ENCODE results near the gene RHOH. TPM values are rescaled to one million over a fixed set of nuclear protein-coding genes. Genes with fewer than 3 reads are reported as not detected.

Gene RHOH
- total RNA-seq, 2 donors from 2014 or later = 1.6 to 2.6 TPM

- H3K9me3 ChIP-seq = no peaks in the 10 kb centered on the region
- no peak overlapping the region for H3K4me3 ChIP-seq
- H3K36me3 ChIP-seq = no peaks in the 10 kb centered on the region
- H3K27ac ChIP-seq = no peak overlapping the region
- TF ChIP-seq CTCF (IDR thresholded peaks at IDR 0.05) = no peak
- no peaks in the 10 kb centered on the region for H3K27me3 ChIP-seq
- no peak overlapping the region for H3K9ac ChIP-seq (ENCODE audit: low read depth in 2 of 2, low read length in 2 of 2)
- no peaks in the 10 kb centered on the region for H3K4me1 ChIP-seq
- no peak for DNase-seq
- intact Hi-C loops (cut with DNase I) = no loop called here
Measured at GRCh38 chr4:40246938-40247337, 50.1 kb downstream of the RHOH start.

GRCh38 chr4:40247350-40247749 is 50.5 kb downstream of the RHOH start:
- Histone ChIP-seq H3K4me3 (no peak overlapping the region), H3K9me3 (no peaks in the 10 kb centered on the region), H3K27me3 (no peaks in the 10 kb centered on the region), H3K4me1 (no peaks in the 10 kb centered on the region), H3K27ac (no peak overlapping the region), H3K9ac (ENCODE audit: low read depth in 2 of 2, low read length in 2 of 2) (no peak overlapping the region), H3K36me3 (no peaks in the 10 kb centered on the region)
- TF ChIP-seq CTCF (IDR thresholded peaks at IDR 0.05) = no peak
- DNase-seq = no peak
- intact Hi-C loops (cut with DNase I) = no loop called here

GRCh38 chr4:40251366-40251765 is 54.5 kb downstream of the RHOH start:
- Histone ChIP-seq H3K9me3 (no peaks in the 10 kb centered on the region), H3K36me3 (no peaks in the 10 kb centered on the region), H3K27me3 (no peaks in the 10 kb centered on the region), H3K4me1 (no peaks in the 10 kb centered on the region), H3K9ac (ENCODE audit: low read depth in 2 of 2, low read length in 2 of 2) (no peak overlapping the region), H3K27ac (no peak overlapping the region), H3K4me3 (no peak overlapping the region)
- no peak for TF ChIP-seq CTCF (IDR thresholded peaks at IDR 0.05)
- intact Hi-C loops (cut with DNase I) = no loop called here
- DNase-seq = no peak

GRCh38 chr4:40253906-40254305 is 57.1 kb downstream of the RHOH start:
- no peak overlapping the region for H3K9ac ChIP-seq (ENCODE audit: low read depth in 2 of 2, low read length in 2 of 2)
- DNase-seq = no peak
- TF ChIP-seq CTCF (IDR thresholded peaks at IDR 0.05) = no peak
- H3K4me1 ChIP-seq = no peaks in the 10 kb centered on the region
- H3K4me3 ChIP-seq = no peak overlapping the region
- H3K27me3 ChIP-seq = no peaks in the 10 kb centered on the region
- intact Hi-C loops (cut with DNase I) = no loop called here
- no peaks in the 10 kb centered on the region for H3K36me3 ChIP-seq
- H3K27ac ChIP-seq = no peak overlapping the region
- H3K9me3 ChIP-seq = no peaks in the 10 kb centered on the region

- intact Hi-C loops (cut with DNase I) = no loop called here
- Histone ChIP-seq H3K4me3 (no peak overlapping the region), H3K9me3 (no peaks in the 10 kb centered on the region), H3K27me3 (no peaks in the 10 kb centered on the region), H3K27ac (no peak overlapping the region), H3K36me3 (no peaks in the 10 kb centered on the region), H3K9ac (ENCODE audit: low read depth in 2 of 2, low read length in 2 of 2) (no peak overlapping the region), H3K4me1 (no peaks in the 10 kb centered on the region)
- no peak for TF ChIP-seq CTCF (IDR thresholded peaks at IDR 0.05)
- no peak for DNase-seq
Measured at GRCh38 chr4:40254608-40255392, 58.0 kb downstream of the RHOH start.

Data from colonic mucosa (tissue), 4 donors.